Esophagus squamous epithelium (tissue), 5 donors: ENCODE measurements around the gene TNFSF13. TPM values are rescaled to one million over a fixed set of nuclear protein-coding genes. Genes with fewer than 3 reads are reported as not detected.
A peak's percentile ranks its signal among the peaks of the same experiment; 100 is the strongest.

Source experiments
- DNase-seq: peaks from one replicate; lab custom pipeline; 2025; lab: John Stamatoyannopoulos, UW
- H3K27ac ChIP-seq, 4 donors: fragments of 200-600 bp; sonication (generic); one replicate each; pipeline ENCODE4 v1.5.1; 2016 to 2019; ENCODE audit warnings: mild to moderate bottlenecking in 1 of 4
- H3K27me3 ChIP-seq, 4 donors: fragments of 200-600 bp; sonication (generic); 1 replicate in 3 of 4; 2 replicates in 1 of 4; pipeline versions ENCODE4 v1.5.1 to v1.6.0; 2017 to 2021; ENCODE audit warnings: antibody characterized with exemption in 1 of 4
- H3K36me3 ChIP-seq, 3 donors: fragments of 200-600 bp; sonication (generic); one replicate each; pipeline ENCODE4 v1.5.1; 2016 to 2019
- H3K4me1 ChIP-seq, 3 donors: fragments of 200-600 bp; sonication (generic); one replicate each; pipeline ENCODE4 v1.5.1; 2017 to 2019
- H3K4me3 ChIP-seq, 4 donors: fragments of 200-600 bp; sonication (generic); 1 replicate in 3 of 4; 2 replicates in 1 of 4; pipeline ENCODE4 v1.5.1; 2016 to 2019; ENCODE audit warnings: mild to moderate bottlenecking in 2 of 4, moderate library complexity in 1 of 4
- H3K9me3 ChIP-seq, 3 donors: fragments of 200-600 bp; sonication (generic); one replicate each; pipeline ENCODE4 v1.5.1; 2016 to 2019
- CTCF ChIP-seq, 6 experiments: fragments of 450-650 bp in 4 of 6; fragments of 200-600 bp in 2 of 6; sonication (generic) in 2 of 6; IDR thresholded peaks; one replicate each; pipeline ENCODE4 v1.5.1; 2016 to 2019; ENCODE audit warnings: antibody characterized with exemption in 6 of 6, mild to moderate bottlenecking in 4 of 6, moderate library complexity in 4 of 6
- POLR2A ChIP-seq, 4 donors: fragments of 450-650 bp; IDR thresholded peaks; one replicate each; pipeline ENCODE4 v1.6.1; 2017; ENCODE audit warnings: antibody characterized with exemption in 4 of 4, mild to moderate bottlenecking in 4 of 4, moderate library complexity in 3 of 4
- WGBS, 2 donors: methylation state at CpG; one replicate each; pipeline ENCODE4 v1.1.5; 2018; 5-methylcytosine and 5-hydroxymethylcytosine counted together
- intact Hi-C: fragments of 100-400 bp; cut with DNase I; formaldehyde crosslinking; loops from one replicate; pipeline ENCODE4 v1.15.0; 2022
- total RNA-seq, 4 donors: library from RNA; depleted of rRNA; stranded (reverse); fragments of >200 nt; gene quantifications; one replicate each; pipeline ENCODE4 v1.1.0, GENCODE V29; 2016
- donor health status: DM: yes; HTN: yes; CAD: no.

TNFSF13 gene
- 10 to 100 TPM in 2 of 4 donors, 1 to 10 TPM in 2; 3.8 to 21.7 (median 10.9) TPM for total RNA-seq

GRCh38 chr17:7558544-7559319 lies at the start of gene TNFSF13:
Gene TNFSF13 (plus strand): TSS chr17:7558750. CDS start chr17:7559040, 290 bp downstream.
- intact Hi-C loops: loop anchor here (2.0 kb wide), 1 partner anchor 42 kb away; no protein-coding TSS in a partner anchor
- peak within 1 kb of the TSS; percentile 82 to 98 (median 96) for H3K27ac ChIP-seq
- DNase-seq: no peak
- peaks cover 0 to 6% (median 4%) of the 10 kb centered on the region in 3 donors for H3K36me3 ChIP-seq
- TF ChIP-seq POLR2A (IDR thresholded peaks at IDR 0.05) (no peak), CTCF (IDR thresholded peaks at IDR 0.05) (no peak)
- WGBS, 2 donors: 13 to 24% methylated on average over 12 to 13 of the region's 16 CpGs
- peaks cover 44 to 70% (median 54%) of the 10 kb centered on the region in 3 donors for H3K4me1 ChIP-seq
- peak within 1 kb of the TSS; percentile 7 to 98 (median 70) for H3K4me3 ChIP-seq
- H3K27me3 ChIP-seq: no peaks in the 10 kb centered on the region
- H3K9me3 ChIP-seq: no peaks in the 10 kb centered on the region

GRCh38 chr17:7508846-7509245 lies 49.7 kb upstream of the TNFSF13 start:
- no peak overlapping the region for H3K4me3 ChIP-seq
- H3K9me3 ChIP-seq: no peaks in the 10 kb centered on the region
- H3K27me3 ChIP-seq: no peaks in the 10 kb centered on the region
- WGBS, 2 donors: 84 to 91% methylated on average over 8 to 9 of the region's 9 CpGs
- peaks cover 0 to 4% (median 0%) of the 10 kb centered on the region in 3 donors for H3K4me1 ChIP-seq
- no peak for DNase-seq
- intact Hi-C loops: no loop called here
- peaks cover 59 to 100% (median 75%) of the 10 kb centered on the region in 3 donors for H3K36me3 ChIP-seq
- TF ChIP-seq POLR2A (IDR thresholded peaks at IDR 0.05) (no peak), CTCF (IDR thresholded peaks at IDR 0.05) (no peak)
- peak overlapping the region in 2 of 4 donors; percentile 4 to 36 for H3K27ac ChIP-seq

GRCh38 chr17:7509937-7510336 lies 48.6 kb upstream of the TNFSF13 start:
- Histone ChIP-seq H3K4me3 (no peak overlapping the region), H3K9me3 (no peaks in the 10 kb centered on the region), H3K27ac (no peak overlapping the region), H3K36me3 (peaks cover 57 to 98% (median 71%) of the 10 kb centered on the region in 3 donors), H3K4me1 (peaks cover 0 to 4% (median 0%) of the 10 kb centered on the region in 3 donors), H3K27me3 (no peaks in the 10 kb centered on the region)
- TF ChIP-seq POLR2A (IDR thresholded peaks at IDR 0.05) (no peak), CTCF (IDR thresholded peaks at IDR 0.05) (no peak)
- intact Hi-C loops: no loop called here
- no peak for DNase-seq
- WGBS, 2 donors: 73 to 86% methylated on average over 4 to 5 of the region's 5 CpGs

GRCh38 chr17:7511108-7511507 lies 47.4 kb upstream of the TNFSF13 start:
- intact Hi-C loops: no loop called here
- DNase-seq: no peak
- Histone ChIP-seq H3K9me3 (no peaks in the 10 kb centered on the region), H3K4me1 (peaks cover 0 to 4% (median 0%) of the 10 kb centered on the region in 3 donors), H3K4me3 (no peak overlapping the region), H3K36me3 (peaks cover 53 to 89% (median 66%) of the 10 kb centered on the region in 3 donors), H3K27me3 (no peaks in the 10 kb centered on the region), H3K27ac (no peak overlapping the region)
- 67 to 73% methylated on average over 5 to 6 of the region's 10 CpGs for WGBS, 2 donors
- TF ChIP-seq POLR2A (IDR thresholded peaks at IDR 0.05): no peak
- no peak for TF ChIP-seq CTCF (IDR thresholded peaks at IDR 0.05)

- no peak overlapping the region for H3K4me3 ChIP-seq
- no peaks in the 10 kb centered on the region for H3K27me3 ChIP-seq
- DNase-seq: no peak
- intact Hi-C loops: no loop called here
- peaks cover 52 to 79% (median 56%) of the 10 kb centered on the region in 3 donors for H3K36me3 ChIP-seq
- peaks cover 0 to 4% (median 0%) of the 10 kb centered on the region in 3 donors for H3K4me1 ChIP-seq
- TF ChIP-seq CTCF (IDR thresholded peaks at IDR 0.05): no peak
- no peak for TF ChIP-seq POLR2A (IDR thresholded peaks at IDR 0.05)
- H3K9me3 ChIP-seq: no peaks in the 10 kb centered on the region
- WGBS, 2 donors: 87 to 89% methylated on average over 6 to 11 of the region's 15 CpGs
- H3K27ac ChIP-seq: no peak overlapping the region
Observed at GRCh38 chr17:7512105-7512504, 46.4 kb upstream of the TNFSF13 start.
